ENCODE results near the gene SLC44A1. TPM values are rescaled to one million over a fixed set of nuclear protein-coding genes. Genes with fewer than 3 reads are reported as not detected.
A peak's percentile ranks its signal among the peaks of the same experiment; 100 is the strongest.

The SLC44A1 gene
- total RNA-seq, 1 donor from 2014 or later, result 2.5 TPM

GRCh38 chr9:105393576-105394344 lies 149.3 kb downstream of the SLC44A1 start:
- H3K4me3 Mint-ChIP-seq, result no peak overlapping the region
- no peak for DNase-seq
- no peaks in the 10 kb centered on the region for H3K9me3 Mint-ChIP-seq
- no peaks in the 10 kb centered on the region for H3K36me3 Mint-ChIP-seq (ENCODE audit: low read depth)
- no peaks in the 10 kb centered on the region for H3K4me1 Mint-ChIP-seq
- H3K27me3 Mint-ChIP-seq, result peaks cover 30% of the 10 kb centered on the region
- no peak overlapping the region for H3K27ac Mint-ChIP-seq
- intact Hi-C loops (cut with micrococcal nuclease), result no loop called here

DNA sequence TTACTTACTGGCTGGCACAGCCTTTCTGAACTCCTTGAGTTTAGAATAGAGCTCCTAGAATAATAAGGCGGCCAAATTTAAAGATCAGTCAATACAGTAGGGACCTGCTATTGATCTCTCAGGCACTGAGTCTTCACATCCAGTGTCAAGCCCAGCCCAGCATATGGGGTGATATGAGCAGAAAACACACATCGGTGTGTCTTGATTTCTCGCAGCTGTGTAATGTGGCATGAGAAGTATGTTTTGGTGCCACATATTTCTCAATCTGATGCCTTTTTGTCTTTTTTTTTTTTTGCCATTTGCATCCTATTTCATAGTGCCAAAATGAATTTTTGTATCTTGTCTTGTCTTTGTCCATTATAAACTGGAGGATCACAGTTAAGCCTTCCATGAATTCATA lies 152.0 kb downstream of the SLC44A1 start:
- DNase-seq, result no peak
- intact Hi-C loops (cut with micrococcal nuclease), result no loop called here
- H3K4me3 Mint-ChIP-seq, result no peak overlapping the region

DNA sequence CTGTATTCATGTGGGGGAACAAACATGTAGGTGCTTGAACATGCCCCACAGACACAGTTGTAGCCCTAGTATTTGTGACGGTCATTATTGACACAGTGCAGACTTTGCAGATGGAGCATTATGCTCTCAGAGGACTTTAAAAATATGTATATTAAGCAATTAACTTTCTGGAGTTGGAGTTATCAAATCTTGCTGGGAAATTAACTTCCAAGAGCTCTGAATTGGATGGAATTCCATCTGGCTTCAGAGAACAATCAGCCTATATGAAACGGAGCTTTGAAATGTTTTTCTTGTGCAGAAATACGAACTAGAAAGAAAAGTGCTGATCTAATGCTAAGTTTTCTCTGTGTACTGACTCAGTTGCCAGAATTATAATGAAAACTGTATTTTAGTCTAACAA lies 152.4 kb downstream of the SLC44A1 start:
- no peak overlapping the region for H3K4me3 Mint-ChIP-seq
- no peaks in the 10 kb centered on the region for H3K4me1 Mint-ChIP-seq
- peaks cover 36% of the 10 kb centered on the region for H3K27me3 Mint-ChIP-seq
- no peak overlapping the region for H3K27ac Mint-ChIP-seq
- no peak for DNase-seq
- H3K9me3 Mint-ChIP-seq, result no peaks in the 10 kb centered on the region
- no peaks in the 10 kb centered on the region for H3K36me3 Mint-ChIP-seq (ENCODE audit: low read depth)
- intact Hi-C loops (cut with micrococcal nuclease), result no loop called here

More for the DNA sequence above, 152.0 kb downstream of the SLC44A1 start:
- Mint-ChIP-seq H3K36me3 (ENCODE audit: low read depth) (no peaks in the 10 kb centered on the region), H3K9me3 (no peaks in the 10 kb centered on the region), H3K27me3 (peaks cover 34% of the 10 kb centered on the region), H3K27ac (no peak overlapping the region), H3K4me1 (no peaks in the 10 kb centered on the region)

DNA sequence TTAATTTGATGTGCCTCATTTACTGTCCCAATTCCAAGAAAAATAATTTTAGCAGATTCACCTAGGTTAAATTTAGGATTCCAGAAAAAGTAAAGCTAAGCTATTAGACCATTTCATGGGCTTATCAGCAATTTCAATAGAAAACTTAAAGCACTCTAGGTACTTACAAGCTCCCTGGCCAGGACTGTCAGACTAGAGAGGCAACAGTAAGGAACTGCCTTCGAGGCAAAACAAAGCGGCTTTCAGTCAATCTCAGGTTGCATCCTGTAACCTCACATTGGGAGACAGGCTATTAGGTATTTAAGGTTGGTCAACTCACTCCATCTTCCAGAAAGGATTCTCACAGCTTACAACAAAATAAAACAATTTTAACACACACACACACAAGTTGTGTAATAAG lies 154.7 kb downstream of the SLC44A1 start:
- Mint-ChIP-seq H3K27ac (no peak overlapping the region), H3K4me1 (peaks cover 6% of the 10 kb centered on the region), H3K36me3 (ENCODE audit: low read depth) (no peaks in the 10 kb centered on the region), H3K27me3 (peaks cover 55% of the 10 kb centered on the region), H3K4me3 (no peak overlapping the region), H3K9me3 (no peaks in the 10 kb centered on the region)
- no peak for DNase-seq
- intact Hi-C loops (cut with micrococcal nuclease), result no loop called here

- peaks cover 25% of the 10 kb centered on the region for H3K4me1 Mint-ChIP-seq
- no peak overlapping the region for H3K4me3 Mint-ChIP-seq
- peaks cover 62% of the 10 kb centered on the region for H3K27me3 Mint-ChIP-seq
- no peak for DNase-seq
- H3K9me3 Mint-ChIP-seq, result no peaks in the 10 kb centered on the region
- no peak overlapping the region for H3K27ac Mint-ChIP-seq
- H3K36me3 Mint-ChIP-seq (ENCODE audit: low read depth), result no peaks in the 10 kb centered on the region
- intact Hi-C loops (cut with micrococcal nuclease), result no loop called here
Observed at GRCh38 chr9:105401651-105402050, 157.2 kb downstream of the SLC44A1 start.

GRCh38 chr9:105403552-105404248 lies 159.2 kb downstream of the SLC44A1 start:
- Mint-ChIP-seq H3K4me1 (peaks cover 28% of the 10 kb centered on the region), H3K9me3 (no peaks in the 10 kb centered on the region), H3K27ac (no peak overlapping the region), H3K4me3 (no peak overlapping the region), H3K36me3 (ENCODE audit: low read depth) (peaks cover 3% of the 10 kb centered on the region), H3K27me3 (peaks cover 62% of the 10 kb centered on the region)
- DNase-seq, result no peak
- intact Hi-C loops (cut with micrococcal nuclease), result loop anchor here (2.0 kb wide), 1 partner anchor 413 kb away; no protein-coding TSS in a partner anchor

GRCh38 chr9:105405514-105406131 lies 161.2 kb downstream of the SLC44A1 start:
- Mint-ChIP-seq H3K9me3 (no peaks in the 10 kb centered on the region), H3K36me3 (ENCODE audit: low read depth) (peaks cover 3% of the 10 kb centered on the region), H3K4me1 (peaks cover 28% of the 10 kb centered on the region), H3K27me3 (peaks cover 73% of the 10 kb centered on the region), H3K27ac (peak overlapping the region; percentile 80), H3K4me3 (peak overlapping the region; percentile 65)
- peak; percentile 90 for DNase-seq
- intact Hi-C loops (cut with micrococcal nuclease), result loop anchor here (1.0 to 5.0 kb wide), 4 partner anchors 45 to 415 kb away; partner anchors contain the start of gene SLC44A1

DNA sequence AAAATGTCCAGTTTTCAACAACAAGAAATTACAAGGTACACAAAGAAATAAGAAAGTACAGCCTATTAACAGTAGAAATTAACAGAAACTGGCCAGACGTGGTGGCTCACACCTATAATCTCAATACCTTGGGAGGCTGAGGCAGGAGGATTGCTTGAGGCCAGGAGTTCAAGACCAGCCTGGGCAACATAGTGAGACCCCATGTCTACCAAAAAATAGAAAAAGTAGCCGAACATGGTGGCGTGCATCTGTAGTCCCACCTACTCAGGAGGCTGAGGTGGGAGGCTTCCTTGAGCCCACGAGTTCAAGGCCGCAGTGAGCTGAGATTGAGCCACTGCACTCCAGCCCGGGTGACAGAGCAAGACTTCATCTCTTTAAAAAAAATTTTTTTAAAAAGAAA lies 161.9 kb downstream of the SLC44A1 start:
- Mint-ChIP-seq H3K4me3 (peak overlapping the region; percentile 65), H3K36me3 (ENCODE audit: low read depth) (peaks cover 3% of the 10 kb centered on the region), H3K27me3 (peaks cover 76% of the 10 kb centered on the region), H3K9me3 (no peaks in the 10 kb centered on the region), H3K4me1 (peaks cover 28% of the 10 kb centered on the region), H3K27ac (no peak overlapping the region)
- no peak for DNase-seq
- intact Hi-C loops (cut with micrococcal nuclease), result loop anchor here (5.0 kb wide), 1 partner anchor 109 kb away; no protein-coding TSS in a partner anchor

DNA sequence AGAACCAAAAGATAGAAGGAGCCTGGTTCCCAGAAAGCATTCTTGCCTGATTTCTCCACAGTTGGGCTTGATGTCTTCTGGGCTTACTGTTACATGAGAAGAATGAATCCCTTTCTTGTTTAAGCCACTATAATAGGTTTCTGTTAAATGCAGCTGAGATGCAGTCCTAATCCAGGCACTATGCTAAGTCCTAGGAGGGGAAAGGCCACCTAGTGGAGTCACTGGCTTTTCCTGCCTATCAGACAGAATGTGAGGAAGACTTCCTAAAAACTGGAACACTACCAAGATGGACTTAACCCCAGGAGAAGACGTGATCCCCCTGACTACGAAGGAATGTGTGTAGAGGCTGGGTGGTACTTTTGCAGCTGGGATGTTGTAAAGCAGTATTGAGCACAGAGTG lies 169.1 kb downstream of the SLC44A1 start:
- no peaks in the 10 kb centered on the region for H3K36me3 Mint-ChIP-seq (ENCODE audit: low read depth)
- H3K4me1 Mint-ChIP-seq, result peaks cover 11% of the 10 kb centered on the region
- intact Hi-C loops (cut with micrococcal nuclease), result loop anchor here (10.0 kb wide), 1 partner anchor 669 kb away; the partner anchor contains the start of gene NIPSNAP3A
- no peak overlapping the region for H3K27ac Mint-ChIP-seq
- peaks cover 50% of the 10 kb centered on the region for H3K27me3 Mint-ChIP-seq
- H3K9me3 Mint-ChIP-seq, result no peaks in the 10 kb centered on the region
- no peak for DNase-seq
- H3K4me3 Mint-ChIP-seq, result no peak overlapping the region

- DNase-seq, result peak; percentile 87
- Mint-ChIP-seq H3K9me3 (no peaks in the 10 kb centered on the region), H3K27me3 (peaks cover 39% of the 10 kb centered on the region)
Observed at GRCh38 chr9:105414947-105415661, 170.7 kb downstream of the SLC44A1 start.

DNA sequence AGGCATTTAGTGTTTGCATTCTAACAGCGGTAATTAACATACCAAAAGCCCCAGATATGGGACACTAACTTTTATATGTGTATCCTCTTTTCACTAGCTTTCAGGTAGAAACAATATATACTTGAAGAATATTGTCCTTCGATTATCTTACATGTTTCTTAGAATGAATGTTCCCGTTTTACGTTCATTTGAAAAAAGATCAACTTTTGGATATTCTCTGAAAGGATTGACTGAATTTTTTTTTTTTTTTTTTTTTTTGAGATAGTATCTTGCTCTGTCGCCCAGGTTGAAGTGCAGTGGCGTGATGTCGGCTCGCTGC lies 171.2 kb downstream of the SLC44A1 start:
- H3K36me3 Mint-ChIP-seq (ENCODE audit: low read depth), result no peaks in the 10 kb centered on the region
- H3K9me3 Mint-ChIP-seq, result no peaks in the 10 kb centered on the region
- no peak for DNase-seq
- intact Hi-C loops (cut with micrococcal nuclease), result loop anchor here (1.0 to 10.0 kb wide), 4 partner anchors 256 to 671 kb away; partner anchors contain the start of gene NIPSNAP3A
- H3K4me3 Mint-ChIP-seq, result no peak overlapping the region
- H3K27me3 Mint-ChIP-seq, result peaks cover 34% of the 10 kb centered on the region
- H3K4me1 Mint-ChIP-seq, result peaks cover 11% of the 10 kb centered on the region
- H3K27ac Mint-ChIP-seq, result no peak overlapping the region

More at GRCh38 chr9:105414947-105415661, 170.7 kb downstream of the SLC44A1 start:
- intact Hi-C loops (cut with micrococcal nuclease), result loop anchor here (1.0 to 10.0 kb wide), 4 partner anchors 256 to 670 kb away; partner anchors contain the start of gene NIPSNAP3A
- Mint-ChIP-seq H3K4me3 (no peak overlapping the region), H3K27ac (no peak overlapping the region), H3K4me1 (peaks cover 11% of the 10 kb centered on the region), H3K36me3 (ENCODE audit: low read depth) (no peaks in the 10 kb centered on the region)

- Mint-ChIP-seq H3K4me1 (peaks cover 11% of the 10 kb centered on the region), H3K27me3 (peaks cover 25% of the 10 kb centered on the region), H3K27ac (no peak overlapping the region), H3K4me3 (no peak overlapping the region), H3K36me3 (ENCODE audit: low read depth) (no peaks in the 10 kb centered on the region), H3K9me3 (no peaks in the 10 kb centered on the region)
- intact Hi-C loops (cut with micrococcal nuclease), result loop anchor here (10.0 kb wide), 1 partner anchor 672 kb away; the partner anchor contains the start of gene NIPSNAP3A
- DNase-seq, result no peak
Observed at GRCh38 chr9:105416840-105417239, 172.4 kb downstream of the SLC44A1 start.
